Keratinocyte (primary cell): Measurements from ENCODE around the gene TRA2B. TPM values are rescaled to one million over a fixed set of nuclear protein-coding genes. Genes with fewer than 3 reads are reported as not detected.

Experiments used
- DNase-seq: peaks from one replicate; pipeline ENCODE4 v3.0.0-alpha.2; 2011; ENCODE audit warnings: low read depth, missing footprints, low spot score
- FAIRE-seq: peaks from 2 replicates; lab custom pipeline; 2011; peaks lifted over from hg19 to GRCh38; lab: Jason Lieb, UNC
- H2AFZ ChIP-seq: 2 replicates; pipeline ENCODE4 v1.6.0; 2012; ENCODE audit warnings: low read length, control low read depth, inconsistent platforms; ENCODE audit not compliant: control insufficient read depth
- H3K27ac ChIP-seq: 2 replicates; pipeline ENCODE4 v1.5.1; 2011; ENCODE audit warnings: low read length; ENCODE audit not compliant: control insufficient read depth, insufficient read depth
- H3K27me3 ChIP-seq: 3 replicates; pipeline ENCODE4 v1.6.0; 2011; ENCODE audit warnings: low read length; ENCODE audit not compliant: control insufficient read depth, insufficient read depth; ENCODE audit errors: extremely low read depth
- H3K36me3 ChIP-seq, 2 experiments: 2 replicates in 1 of 2; 3 replicates in 1 of 2; pipeline ENCODE4 v1.5.1; 2011; ENCODE audit warnings: low read length in 2 of 2, mild to moderate bottlenecking in 1 of 2; ENCODE audit not compliant: control insufficient read depth in 2 of 2, insufficient read depth in 2 of 2; ENCODE audit errors: extremely low read depth in 1 of 2
- H3K4me1 ChIP-seq: 3 replicates; pipeline ENCODE4 v1.5.1; 2011; ENCODE audit warnings: low read length; ENCODE audit not compliant: control insufficient read depth, insufficient read depth; ENCODE audit errors: extremely low read depth
- H3K4me2 ChIP-seq: 3 replicates; pipeline ENCODE4 v1.6.0; 2011; ENCODE audit warnings: low read depth, low read length; ENCODE audit not compliant: control insufficient read depth, insufficient read depth; ENCODE audit errors: extremely low read depth
- H3K4me3 ChIP-seq, 3 experiments: fragments of 200-600 bp in 1 of 3; sonication (generic) in 1 of 3; 2 replicates in 2 of 3; 3 replicates in 1 of 3; pipeline ENCODE4 v1.5.1; 2011 to 2016; ENCODE audit warnings: low read length in 3 of 3, mild to moderate bottlenecking in 3 of 3, control low read depth in 2 of 3, inconsistent platforms in 1 of 3, low read depth in 1 of 3, mixed read lengths in 1 of 3, mixed run types in 1 of 3, moderate library complexity in 1 of 3; ENCODE audit not compliant: control insufficient read depth in 2 of 3, insufficient read depth in 2 of 3; ENCODE audit errors: extremely low read depth in 1 of 3
- H3K79me2 ChIP-seq: 2 replicates; pipeline ENCODE4 v1.6.0; 2012; ENCODE audit warnings: low read length; ENCODE audit not compliant: control insufficient read depth, insufficient read depth
- H3K9ac ChIP-seq: 3 replicates; pipeline ENCODE4 v1.6.0; 2011; ENCODE audit warnings: low read length; ENCODE audit not compliant: control insufficient read depth, insufficient read depth; ENCODE audit errors: extremely low read depth
- H3K9me1 ChIP-seq: 3 replicates; pipeline ENCODE4 v1.6.0; 2011; ENCODE audit warnings: low read length; ENCODE audit not compliant: control insufficient read depth, insufficient read depth; ENCODE audit errors: extremely low read depth
- H3K9me3 ChIP-seq: 2 replicates; pipeline ENCODE4 v1.5.1; 2012; ENCODE audit warnings: low read depth, low read length; ENCODE audit not compliant: control insufficient read depth
- H4K20me1 ChIP-seq: 3 replicates; pipeline ENCODE4 v1.6.0; 2011; ENCODE audit warnings: low read length; ENCODE audit not compliant: control insufficient read depth, insufficient read depth; ENCODE audit errors: extremely low read depth
- CTCF ChIP-seq, 3 experiments: IDR thresholded peaks in 1 of 3; conservative IDR thresholded peaks in 1 of 3; optimal IDR thresholded peaks in 1 of 3; 2 replicates in 2 of 3; 3 replicates in 1 of 3; pipeline versions ENCODE3 to v1.5.1; 2011; ENCODE audit warnings: low read length in 3 of 3, mild to moderate bottlenecking in 3 of 3, moderate library complexity in 2 of 3, control low read depth in 1 of 3, inconsistent platforms in 1 of 3; ENCODE audit not compliant: insufficient read depth in 2 of 3; ENCODE audit errors: extremely low read depth in 1 of 3
- EZH2 ChIP-seq: IDR thresholded peaks from one replicate; pipeline ENCODE4 v1.6.1; 2012; ENCODE audit warnings: inconsistent platforms, mild to moderate bottlenecking, low read length, moderate library complexity
- dilution Hi-C: fragments of 300-500 bp; cut with MboI; formaldehyde crosslinking; loops from one replicate; pipeline ENCODE4 v1.7.0; 2020; ENCODE audit warnings: low sequenced_read_pairs; ENCODE audit not compliant: extremely low pct_ligation_motif_present
- polyA plus RNA-seq, 5 experiments: library from polyadenylated mRNA; depleted of rRNA in 3 of 5; stranded (reverse) in 3 of 5; stranded (forward) in 1 of 5; unstranded in 1 of 5; fragments of >200 nt; gene quantifications; 1 replicate in 1 of 5; 2 replicates in 3 of 5; 3 replicates in 1 of 5; pipeline versions ENCODE4 v1.2.1 to v1.2.3, GENCODE V29; 2011 to 2012; ENCODE audit warnings: missing spikeins in 2 of 5, low read depth in 1 of 5, low replicate concordance in 1 of 5

The TRA2B gene
- polyA plus RNA-seq, 1 donor (not counting 4 experiments of a cell fraction or from before 2014, with no cell fraction given) = 195 TPM

- peaks cover 22% of the 10 kb centered on the region for H4K20me1 ChIP-seq
- H3K9me3 ChIP-seq = no peaks in the 10 kb centered on the region
- no peak for DNase-seq
- dilution Hi-C loops = no loop called here
- no peak overlapping the region for H2AFZ ChIP-seq
- FAIRE-seq = no peak
- H3K4me1 ChIP-seq = peaks cover 18% of the 10 kb centered on the region
- H3K36me3 ChIP-seq = peaks cover 0 to 9% of the 10 kb centered on the region in 2 experiments
- no peak overlapping the region for H3K9ac ChIP-seq
- no peak overlapping the region for H3K4me3 ChIP-seq
- no peak for TF ChIP-seq EZH2
- H3K27me3 ChIP-seq = no peaks in the 10 kb centered on the region
- no peak overlapping the region for H3K4me2 ChIP-seq
- no peak overlapping the region for H3K27ac ChIP-seq
- H3K9me1 ChIP-seq = no peaks in the 10 kb centered on the region
- peaks cover 33% of the 10 kb centered on the region for H3K79me2 ChIP-seq
Observed at GRCh38 chr3:185939721-185940120, 1.9 kb upstream of the TRA2B start.

- Histone ChIP-seq H4K20me1 (peaks cover 36% of the 10 kb centered on the region), H3K4me3 (peak overlapping the region; percentile 99), H3K36me3 (peaks cover 0 to 11% of the 10 kb centered on the region in 2 experiments), H3K9ac (peak overlapping the region; percentile 100), H3K4me2 (peak overlapping the region; percentile 90), H3K27ac (peak overlapping the region; percentile 98), H3K9me1 (no peaks in the 10 kb centered on the region), H3K9me3 (no peaks in the 10 kb centered on the region), H3K79me2 (peaks cover 60% of the 10 kb centered on the region), H3K27me3 (no peaks in the 10 kb centered on the region), H2AFZ (peak overlapping the region; percentile 23), H3K4me1 (peaks cover 26% of the 10 kb centered on the region)
- peak; percentile 53 for FAIRE-seq
- DNase-seq = no peak
- dilution Hi-C loops = no loop called here
- TF ChIP-seq EZH2 = no peak
- no peak for TF ChIP-seq CTCF (optimal IDR thresholded peaks at IDR 0.05 in 1 of 3, IDR thresholded peaks at IDR 0.05 in 1 of 3, conservative IDR thresholded peaks at IDR 0.05 in 1 of 3; ENCODE audit: extremely low read depth in 1 of 3, insufficient read depth in 2 of 3, low read length in 3 of 3)
Observed at GRCh38 chr3:185936814-185937688, 763 bp downstream of the TRA2B start.
